Limb (tissue), 2 donors: ENCODE results near the gene APBA2.

Source experiments
- DNase-seq, 2 donors: peaks; one replicate each; pipeline ENCODE4 v3.0.0-alpha.2; 2016; ENCODE audit errors: extremely low spot score in 2 of 2

APBA2 gene

GRCh38 chr15:28914483-28915023 is 28.8 kb downstream of the APBA2 start:
- no peak for DNase-seq

- no peak for DNase-seq
Observed at GRCh38 chr15:28915041-28915810, 29.5 kb downstream of the APBA2 start.

GRCh38 chr15:28915935-28916334 is 30.2 kb downstream of the APBA2 start:
- DNase-seq = no peak

GRCh38 chr15:28917791-28918140 is 32.0 kb downstream of the APBA2 start:
- no peak for DNase-seq

- no peak for DNase-seq
Observed at GRCh38 chr15:28918141-28918983, 32.6 kb downstream of the APBA2 start.

GRCh38 chr15:28919201-28919635 is 33.4 kb downstream of the APBA2 start:
- no peak for DNase-seq

GRCh38 chr15:28919679-28920655 is 34.2 kb downstream of the APBA2 start:
- DNase-seq = no peak

GRCh38 chr15:28920781-28921331 is 35.1 kb downstream of the APBA2 start:
- no peak for DNase-seq

GRCh38 chr15:28921336-28921735 is 35.6 kb downstream of the APBA2 start:
- no peak for DNase-seq

GRCh38 chr15:28921919-28922706 is 36.3 kb downstream of the APBA2 start:
- no peak for DNase-seq

- DNase-seq = no peak
Observed at GRCh38 chr15:28922707-28923012, 36.9 kb downstream of the APBA2 start.

GRCh38 chr15:28923726-28924280 is 38.0 kb downstream of the APBA2 start:
- DNase-seq = no peak

GRCh38 chr15:28927043-28927442 is 41.3 kb downstream of the APBA2 start:
- no peak for DNase-seq

- no peak for DNase-seq
Observed at GRCh38 chr15:28929200-28929599, 43.4 kb downstream of the APBA2 start.

- no peak for DNase-seq
Observed at GRCh38 chr15:28930011-28930410, 44.2 kb downstream of the APBA2 start.

- no peak for DNase-seq
Observed at GRCh38 chr15:28930476-28931291, 44.9 kb downstream of the APBA2 start.

GRCh38 chr15:28931828-28932227 is 46.1 kb downstream of the APBA2 start:
- no peak for DNase-seq

- DNase-seq = no peak
Observed at GRCh38 chr15:28932361-28932760, 46.6 kb downstream of the APBA2 start.
